Left colon (tissue), 2 donors: Measurements from ENCODE around the gene TRIM25. TPM values are rescaled to one million over a fixed set of nuclear protein-coding genes. Genes with fewer than 3 reads are reported as not detected.
A peak's percentile ranks its signal among the peaks of the same experiment; 100 is the strongest.
"Not testable (repeated sequence)": the region's sequence is repeated elsewhere in the genome, so short reads cannot be mapped to it uniquely, and the experiment has no call there.

Source experiments
- ATAC-seq: fragments of 200-7000 bp; cut with Tn5 transposase; one replicate; pipeline ENCODE4 v1.9.1; 2020; ENCODE audit warnings: mild to moderate bottlenecking, moderate library complexity
- DNase-seq, 2 donors: peaks; one replicate each; pipeline ENCODE4 v3.0.0-alpha.2; 2020
- intact Hi-C, 2 donors: fragments of 100-400 bp; cut with DNase I in 1 of 2; cut with micrococcal nuclease in 1 of 2; formaldehyde crosslinking; loops; one replicate each; pipeline versions ENCODE4 v1.11.2 to v1.14.0; 2022; cut with DNase I, micrococcal nuclease
- long read RNA-seq: library from polyadenylated mRNA; unstranded; transcript quantifications from one replicate; pipeline ENCODE4 v2.0.0, GENCODE V29; 2021
- total RNA-seq, 2 donors: library from RNA; stranded (reverse); fragmentation: NEBNext Ultra II Directional; extraction: Animal tissue kit (Norgen Biotek cat#: 25700); gene quantifications; one replicate each; pipeline ENCODE4 v1.2.1, GENCODE V29; 2021
- donor health status: DM: no; HTN: no; CAD: no.
- donor health status: DM: yes; HTN: yes; CAD: no.

Gene TRIM25, protein sequence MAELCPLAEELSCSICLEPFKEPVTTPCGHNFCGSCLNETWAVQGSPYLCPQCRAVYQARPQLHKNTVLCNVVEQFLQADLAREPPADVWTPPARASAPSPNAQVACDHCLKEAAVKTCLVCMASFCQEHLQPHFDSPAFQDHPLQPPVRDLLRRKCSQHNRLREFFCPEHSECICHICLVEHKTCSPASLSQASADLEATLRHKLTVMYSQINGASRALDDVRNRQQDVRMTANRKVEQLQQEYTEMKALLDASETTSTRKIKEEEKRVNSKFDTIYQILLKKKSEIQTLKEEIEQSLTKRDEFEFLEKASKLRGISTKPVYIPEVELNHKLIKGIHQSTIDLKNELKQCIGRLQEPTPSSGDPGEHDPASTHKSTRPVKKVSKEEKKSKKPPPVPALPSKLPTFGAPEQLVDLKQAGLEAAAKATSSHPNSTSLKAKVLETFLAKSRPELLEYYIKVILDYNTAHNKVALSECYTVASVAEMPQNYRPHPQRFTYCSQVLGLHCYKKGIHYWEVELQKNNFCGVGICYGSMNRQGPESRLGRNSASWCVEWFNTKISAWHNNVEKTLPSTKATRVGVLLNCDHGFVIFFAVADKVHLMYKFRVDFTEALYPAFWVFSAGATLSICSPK
- total RNA-seq = 100 to 1,000 TPM; 101 to 103 TPM
- long read RNA-seq, partial matches to known transcripts = 1 of 20 reads
- long read RNA-seq, other reads (novel, unspliced or antisense) = 18 of 20 reads

DNA sequence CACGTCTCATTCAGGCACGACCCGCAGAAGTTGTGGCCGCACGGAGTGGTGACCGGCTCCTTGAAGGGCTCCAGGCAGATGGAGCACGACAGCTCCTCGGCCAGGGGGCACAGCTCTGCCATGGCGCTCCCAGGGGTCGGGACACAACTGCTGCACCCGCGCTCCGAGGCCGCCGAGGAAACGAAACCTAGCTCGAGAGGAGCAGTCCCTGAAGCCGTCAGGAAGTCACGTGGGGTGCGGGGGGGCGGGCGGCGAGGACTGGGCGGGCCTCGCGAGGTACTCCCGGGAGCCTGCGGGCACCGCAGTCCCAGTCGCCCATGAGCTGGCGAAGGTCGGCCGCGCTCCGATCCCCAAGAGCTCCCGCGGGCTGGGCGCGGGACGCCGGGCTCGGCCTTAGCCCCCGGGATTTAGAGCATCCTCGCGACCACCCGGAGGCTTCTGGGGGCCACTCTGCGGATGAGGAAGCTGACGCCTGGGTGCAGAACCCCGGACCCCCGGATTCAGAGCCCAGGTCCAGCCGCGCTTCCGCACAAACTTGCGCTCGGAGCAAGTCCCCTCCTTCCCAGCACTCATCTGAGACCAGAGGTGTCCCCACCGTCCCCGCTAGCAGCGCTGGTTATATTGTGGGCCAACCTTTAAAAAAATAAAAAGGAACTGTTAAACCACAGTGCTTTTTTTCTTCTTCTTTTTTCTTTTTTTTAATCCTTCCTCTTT is at the start of gene TRIM25:
Gene TRIM25 (minus strand): TSS at position 183 of the 714 bp plus-strand sequence. CDS start 61 bp downstream, at position 122.
- ATAC-seq (peak; percentile 83), DNase-seq (peak; percentile 94 to 96)
- intact Hi-C loops = no loop called here

- intact Hi-C loops = no loop called here
- DNase-seq = peak; percentile 89 to 95
- ATAC-seq = peak; percentile 96
Measured at GRCh38 chr17:56960596-56961538, 47.0 kb upstream of the TRIM25 start, which contains the start of gene COIL. COIL (minus strand) TSS chr17:56961050; CDS start chr17:56961019, 31 bp downstream.

GRCh38 chr17:56956992-56957391 is 43.1 kb upstream of the TRIM25 start:
- intact Hi-C loops = no loop called here
- DNase-seq = no peak

GRCh38 chr17:56949595-56949994 is 35.7 kb upstream of the TRIM25 start:
- intact Hi-C loops = loop anchor here in 1 of 2 donors (10.0 kb wide), 1 partner anchor 125 kb away; no protein-coding TSS in a partner anchor

More at GRCh38 chr17:56956992-56957391, 43.1 kb upstream of the TRIM25 start:
- ATAC-seq = no peak

DNA sequence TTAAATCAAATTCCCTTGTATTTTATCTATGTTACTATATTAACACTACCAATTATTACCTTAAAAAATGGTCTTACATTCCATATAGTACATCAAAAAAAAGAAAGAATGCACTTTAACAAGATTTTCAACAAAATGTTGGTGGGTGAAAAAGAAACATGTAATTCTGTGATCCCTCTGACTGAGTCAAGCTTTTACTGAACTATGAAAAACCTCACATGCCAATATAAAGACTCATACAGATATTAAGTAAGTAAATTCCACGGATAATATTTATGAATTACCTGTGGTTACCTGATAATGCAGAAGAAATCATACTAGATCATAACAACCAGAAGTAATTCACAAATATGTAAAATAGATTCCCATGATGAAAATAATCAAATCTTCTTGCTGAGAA is 34.6 kb upstream of the TRIM25 start:
- intact Hi-C loops = loop anchor here in 1 of 2 donors (10.0 kb wide), 1 partner anchor 124 kb away; no protein-coding TSS in a partner anchor
- ATAC-seq (no peak), DNase-seq (no peak)

More at GRCh38 chr17:56949595-56949994, 35.7 kb upstream of the TRIM25 start:
- ATAC-seq (no peak), DNase-seq (no peak)

DNA sequence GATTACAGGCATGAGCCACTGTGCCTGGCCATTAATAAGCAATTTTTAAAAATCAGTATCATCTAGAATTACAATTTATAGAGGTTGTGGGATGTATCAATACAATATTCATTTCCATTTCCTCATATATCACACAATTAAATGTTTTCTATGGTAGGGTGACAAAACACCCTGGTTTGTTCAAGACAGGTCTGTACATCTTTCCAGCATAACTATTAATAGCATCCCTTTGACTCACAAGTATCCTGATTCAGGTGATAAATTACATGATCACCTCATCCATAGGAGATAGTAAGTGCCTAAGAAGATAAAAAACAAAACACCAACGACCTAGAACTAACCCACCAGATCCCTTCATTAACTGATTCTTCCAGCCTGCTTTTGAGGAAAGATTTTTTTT is 33.9 kb upstream of the TRIM25 start:
- DNase-seq (no peak), ATAC-seq (no peak)
- intact Hi-C loops = loop anchor here in 1 of 2 donors (10.0 kb wide), 1 partner anchor 123 kb away; no protein-coding TSS in a partner anchor

DNA sequence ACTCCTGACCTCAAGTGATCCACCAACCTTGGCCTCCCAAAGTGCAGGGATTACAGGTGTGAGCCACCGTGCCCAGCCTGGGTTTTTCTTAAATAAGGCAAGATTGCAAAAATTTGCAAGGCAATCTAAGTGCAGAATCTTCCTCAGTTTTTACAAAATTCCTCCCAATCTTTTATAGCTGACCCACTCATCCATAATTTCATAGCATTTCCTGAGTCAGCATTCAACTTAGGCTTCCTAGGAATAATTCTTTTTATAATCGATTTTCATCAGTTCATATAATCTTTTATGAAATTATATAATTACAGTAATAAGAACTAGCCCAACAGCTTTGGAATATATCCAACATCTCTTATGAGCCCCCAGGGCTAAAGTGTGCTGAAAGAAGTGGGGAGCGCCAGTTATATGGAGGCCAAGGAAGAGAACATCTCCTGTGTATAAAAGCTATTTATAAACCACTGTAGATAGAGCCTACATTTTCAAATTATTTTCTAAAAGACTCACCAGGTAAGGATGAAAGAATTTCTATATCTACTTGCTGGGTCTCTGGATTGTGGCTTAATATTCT is 32.2 kb upstream of the TRIM25 start:
- intact Hi-C loops = loop anchor here in 1 of 2 donors (10.0 kb wide), 1 partner anchor 121 kb away; no protein-coding TSS in a partner anchor
- ATAC-seq = no peak
- no peak for DNase-seq

DNA sequence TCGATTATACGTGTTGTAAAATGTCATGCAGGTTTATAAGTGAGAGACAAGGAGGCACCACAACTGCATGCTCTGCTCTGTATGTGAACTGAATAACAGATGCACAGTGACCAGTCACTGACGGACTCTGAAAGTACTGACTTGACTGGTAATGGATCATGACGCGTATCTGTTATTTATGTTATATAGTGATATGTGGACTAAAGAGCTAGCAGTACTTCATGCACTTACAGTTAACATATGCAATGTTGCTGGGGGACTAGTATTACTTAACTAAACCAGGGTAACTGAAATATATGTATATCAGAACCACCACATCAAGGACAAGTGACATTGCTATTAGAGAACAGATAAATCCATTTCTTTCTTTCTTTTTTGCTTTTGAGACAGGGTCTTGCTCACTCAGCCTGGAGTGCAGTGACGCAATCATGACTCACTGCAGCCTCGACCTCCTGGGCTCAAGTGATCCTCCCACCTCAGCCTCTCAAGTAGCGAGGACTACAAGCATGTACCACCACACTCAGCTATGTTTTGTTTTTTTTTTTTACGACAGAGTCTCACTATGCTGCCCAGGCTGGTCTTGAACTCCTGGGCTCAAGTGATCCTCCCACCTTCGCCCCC is 29.8 kb upstream of the TRIM25 start:
- no peak for DNase-seq
- intact Hi-C loops = loop anchor here (5.0 to 10.0 kb wide), 2 partner anchors 46 to 119 kb away; no protein-coding TSS in a partner anchor
- ATAC-seq = no peak

DNA sequence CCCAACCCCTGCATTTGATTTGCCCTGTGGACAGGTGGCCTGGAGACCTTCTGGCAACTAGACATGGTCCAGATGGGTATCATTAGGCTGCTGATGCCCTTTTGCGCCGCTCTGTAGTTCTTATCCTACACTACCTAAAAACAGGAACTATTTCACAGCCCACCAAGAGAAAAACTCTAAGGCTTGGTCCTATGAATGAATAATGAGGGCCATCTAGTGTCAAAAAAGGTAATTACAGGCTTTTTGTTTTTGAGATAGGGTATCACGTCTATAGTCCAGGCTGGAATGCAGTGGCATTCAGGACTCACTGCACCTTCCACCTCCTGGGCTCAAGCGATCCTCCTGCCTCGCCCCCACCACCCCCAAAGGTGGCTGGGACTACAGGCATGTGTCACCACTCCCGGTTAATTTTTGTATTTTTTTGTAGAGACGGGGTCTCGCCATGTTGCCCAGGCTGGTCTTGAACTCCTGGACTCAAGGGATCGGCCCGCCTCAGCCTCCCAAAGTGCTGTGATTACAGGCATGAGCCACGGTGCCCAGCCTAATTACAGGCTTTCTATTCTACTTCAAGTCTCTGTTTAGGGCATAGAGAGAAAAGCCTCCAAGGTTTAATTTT is 26.1 kb upstream of the TRIM25 start:
- intact Hi-C loops = loop anchor here (5.0 to 10.0 kb wide), 3 partner anchors 43 to 123 kb away; no protein-coding TSS in a partner anchor
- ATAC-seq (peak; percentile 66), DNase-seq (no peak)

DNA sequence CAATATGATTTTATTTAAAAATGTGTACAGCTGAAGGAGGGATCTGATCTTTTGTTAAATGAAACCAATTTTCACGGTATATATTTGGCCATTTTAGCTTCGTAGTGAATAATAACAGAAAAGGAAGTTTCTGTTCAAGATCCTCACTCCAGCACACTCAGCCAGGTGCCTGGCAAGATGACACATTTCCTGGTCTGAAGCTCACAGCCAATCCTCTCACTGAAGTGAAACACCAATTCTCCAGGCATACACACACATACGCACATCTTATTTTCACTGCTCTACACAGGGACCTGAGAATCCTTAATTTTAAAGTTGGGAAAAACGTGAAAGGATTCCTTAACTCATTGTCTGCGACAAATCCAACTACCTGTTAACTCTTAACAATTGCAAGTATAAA is 24.4 kb upstream of the TRIM25 start:
- not testable (repeated sequence) for DNase-seq, ATAC-seq
- intact Hi-C loops = loop anchor here in 1 of 2 donors (5.0 kb wide), 1 partner anchor 121 kb away; no protein-coding TSS in a partner anchor

GRCh38 chr17:56937687-56938086 is 23.8 kb upstream of the TRIM25 start:
- intact Hi-C loops = loop anchor here in 1 of 2 donors (5.0 kb wide), 1 partner anchor 120 kb away; no protein-coding TSS in a partner anchor
- no peak for ATAC-seq
- DNase-seq = no peak

DNA sequence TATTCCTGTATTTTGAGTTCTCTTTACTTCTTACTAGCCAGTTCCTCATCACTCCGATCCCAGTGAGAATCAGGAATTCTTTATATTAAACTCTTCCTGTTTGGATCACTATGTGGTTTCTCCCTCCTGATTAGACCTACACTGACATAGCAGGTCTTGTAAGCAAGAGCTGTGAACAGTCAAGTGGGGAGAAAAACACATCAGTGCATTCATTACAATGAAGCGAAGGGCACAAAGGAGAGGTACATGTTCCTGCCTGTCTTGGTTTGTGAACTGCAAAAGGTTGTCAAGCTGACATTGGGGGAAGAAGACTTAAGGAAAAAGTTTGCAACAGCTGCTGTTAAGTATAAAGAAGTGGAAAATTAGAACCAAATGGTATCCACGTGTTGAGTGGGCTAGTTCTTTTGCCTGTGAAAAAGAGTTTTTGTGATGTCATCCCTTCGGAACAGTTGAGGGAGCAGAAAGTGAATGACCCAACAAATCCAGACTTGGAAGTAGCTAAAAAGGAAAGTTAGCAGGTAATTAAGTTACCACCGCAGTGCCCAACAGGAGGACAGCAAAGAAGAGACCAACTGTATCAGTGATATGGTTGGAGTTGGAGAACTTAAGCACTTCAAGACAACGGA is 23.0 kb upstream of the TRIM25 start:
- DNase-seq (no peak), ATAC-seq (no peak)
- intact Hi-C loops = loop anchor here in 1 of 2 donors (5.0 kb wide), 1 partner anchor 120 kb away; no protein-coding TSS in a partner anchor

- intact Hi-C loops = loop anchor here in 1 of 2 donors (5.0 kb wide), 1 partner anchor 118 kb away; no protein-coding TSS in a partner anchor
Measured at GRCh38 chr17:56935461-56935860, 21.6 kb upstream of the TRIM25 start.

GRCh38 chr17:56934280-56934679 is 20.4 kb upstream of the TRIM25 start:
- DNase-seq (no peak), ATAC-seq (no peak)
- intact Hi-C loops = no loop called here

More at GRCh38 chr17:56935461-56935860, 21.6 kb upstream of the TRIM25 start:
- ATAC-seq (no peak), DNase-seq (no peak)

DNA sequence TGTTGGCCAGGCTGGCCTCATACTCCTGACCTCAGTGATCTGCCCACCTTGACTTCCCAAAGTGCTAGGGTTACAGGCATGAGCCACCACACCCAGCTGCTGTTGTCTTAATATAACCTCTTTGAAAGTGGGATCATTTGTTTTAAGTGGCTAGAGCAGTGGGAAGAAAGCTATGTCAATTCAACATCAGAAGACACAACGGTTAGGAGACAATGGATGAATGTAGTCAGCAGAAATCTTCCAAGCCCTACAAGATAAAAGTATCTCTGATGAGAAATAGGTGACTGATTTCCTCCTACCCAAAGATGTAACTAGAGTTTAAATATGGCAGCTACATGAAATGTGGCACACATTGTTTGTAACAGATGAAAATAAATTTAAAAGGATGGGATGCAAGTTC is 20.0 kb upstream of the TRIM25 start:
- intact Hi-C loops = no loop called here
- ATAC-seq = no peak
- DNase-seq = no peak
